ENCODE measurements around the gene PLB1.

- TF ChIP-seq EZH2 (IDR thresholded peaks at IDR 0.05; ENCODE audit: insufficient read depth, poor library complexity, severe bottlenecking) (no peak), EZH2phosphoT487 (IDR thresholded peaks at IDR 0.05; ENCODE audit: insufficient read depth, low read depth) (no peak)
Observed at GRCh38 chr2:28568533-28568932, 72.7 kb downstream of the PLB1 start.
